Measurements from ENCODE around the gene SERTAD3. TPM values are rescaled to one million over a fixed set of nuclear protein-coding genes. Genes with fewer than 3 reads are reported as not detected.
"Not testable (repeated sequence)": the region's sequence is repeated elsewhere in the genome, so short reads cannot be mapped to it uniquely, and the experiment has no call there.

The SERTAD3 gene
- polyA plus RNA-seq (2013, experiment 1 of 2), result 32.6 TPM
- 30.0 TPM for polyA plus RNA-seq (2013, experiment 2 of 2)

DNA sequence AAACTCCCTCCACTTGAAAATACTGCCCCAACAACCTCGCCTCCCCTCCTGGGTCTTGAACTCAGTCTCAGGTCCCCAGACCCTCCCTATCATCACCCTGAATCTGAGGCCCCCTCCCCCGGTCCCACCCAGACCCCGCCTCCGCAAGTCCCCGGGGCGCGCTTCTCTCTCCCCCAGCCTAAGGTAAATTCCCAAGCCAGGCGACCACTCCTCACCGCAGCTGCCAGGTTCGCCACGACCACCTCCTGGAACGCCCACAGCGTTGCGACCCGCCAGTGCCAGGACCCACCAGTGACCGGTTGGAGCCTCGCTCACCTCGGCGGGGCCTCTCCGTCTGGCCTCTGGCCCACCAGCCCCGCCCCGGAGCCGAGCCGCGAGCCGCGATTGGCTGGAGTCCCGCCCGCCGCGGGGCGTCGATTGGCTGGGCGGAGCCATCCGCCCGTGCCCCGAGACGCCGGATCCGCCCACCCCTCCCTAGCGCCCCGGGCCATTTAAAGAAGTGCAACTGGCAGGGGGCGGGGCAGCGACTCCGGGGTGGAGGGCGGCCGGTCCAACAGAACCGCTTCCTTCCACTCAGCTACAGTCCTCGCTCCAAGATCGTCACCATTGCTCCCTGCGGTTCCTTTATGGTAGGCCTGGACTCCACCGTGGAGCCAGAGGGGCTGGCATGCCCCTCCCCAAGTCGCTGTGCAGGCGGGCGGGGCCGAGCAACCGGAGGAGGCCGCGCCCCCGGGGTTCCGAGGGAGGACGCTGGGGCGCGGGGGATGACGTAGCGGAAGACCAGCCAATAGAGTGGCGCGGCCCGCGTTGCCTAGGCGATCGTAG is at the start of gene SERTAD3:
SERTAD3 (minus strand) TSS at position 336 of the 825 bp plus-strand sequence. CDS start 2,255 bp downstream, outside the sequence.
- peak within 1 kb of the TSS; percentile 94 for H3K27ac ChIP-seq (ENCODE audit: low read depth, low read length, severe bottlenecking)
- peaks cover 16% of the 10 kb centered on the region for H3K4me1 ChIP-seq (ENCODE audit: control insufficient read depth, insufficient read depth, low read length, poor library complexity, severe bottlenecking)
- no peaks in the 10 kb centered on the region for H3K9me3 ChIP-seq (ENCODE audit: control insufficient read depth, low read length)
- peaks cover 29% of the 10 kb centered on the region for H3K36me3 ChIP-seq (ENCODE audit: control insufficient read depth, insufficient read depth, low read length)
- H3K4me3 ChIP-seq (ENCODE audit: extremely low read depth, insufficient read depth, low read length, poor library complexity, severe bottlenecking), result peak within 1 kb of the TSS; percentile 100
- WGBS, 2 experiments (ENCODE audit: insufficient coverage in 2 of 2), result 0% methylated on average over 45 to 68 of the region's 72 CpGs

DNA sequence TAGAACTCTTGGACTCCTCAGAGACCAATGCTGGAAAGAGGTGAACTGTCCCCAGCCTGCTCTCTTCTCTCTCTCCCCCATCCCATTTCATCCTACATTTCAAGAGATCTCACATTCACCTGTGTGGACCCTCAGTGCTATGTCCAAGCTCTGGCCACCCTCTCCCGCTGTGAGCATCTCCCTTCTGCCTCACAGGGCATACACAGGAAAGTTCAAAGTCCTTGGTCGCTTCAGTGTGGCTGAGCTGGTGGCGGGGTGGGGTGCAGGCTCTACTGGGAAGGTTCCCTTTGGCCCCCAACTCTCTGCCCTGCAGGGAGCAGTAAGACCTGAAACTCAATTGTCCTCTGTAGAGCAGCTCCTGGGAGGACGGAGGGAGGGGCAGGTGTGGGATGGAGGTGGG is 49.6 kb upstream of the SERTAD3 start:
- Histone ChIP-seq H3K4me3 (ENCODE audit: extremely low read depth, insufficient read depth, low read length, poor library complexity, severe bottlenecking) (no peak overlapping the region), H3K27ac (ENCODE audit: low read depth, low read length, severe bottlenecking) (no peak overlapping the region), H3K4me1 (ENCODE audit: control insufficient read depth, insufficient read depth, low read length, poor library complexity, severe bottlenecking) (no peaks in the 10 kb centered on the region), H3K36me3 (ENCODE audit: control insufficient read depth, insufficient read depth, low read length) (no peaks in the 10 kb centered on the region), H3K9me3 (ENCODE audit: control insufficient read depth, low read length) (no peaks in the 10 kb centered on the region)
- 47 to 93% methylated on average over 2 of the region's 4 CpGs for WGBS, 2 experiments (ENCODE audit: insufficient coverage in 2 of 2)

DNA sequence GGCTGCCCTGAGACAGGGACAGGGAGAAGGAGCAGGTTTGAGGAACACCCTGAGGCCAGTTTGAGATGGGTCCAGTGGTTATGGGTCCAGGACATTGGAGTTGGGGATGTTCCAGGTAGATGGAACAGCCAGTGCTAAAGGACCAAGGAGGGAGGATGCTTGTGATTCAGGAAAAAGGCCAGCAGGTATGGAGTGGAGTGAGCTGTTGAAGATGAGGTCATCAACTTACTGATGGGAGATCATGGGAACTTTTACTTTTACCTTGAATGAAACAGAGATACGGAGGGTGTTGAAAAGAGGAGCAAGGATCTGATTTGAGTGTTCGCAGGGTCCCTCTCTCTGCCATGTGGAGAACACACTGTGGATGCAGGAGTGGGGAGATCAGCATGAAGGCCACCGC is 48.1 kb upstream of the SERTAD3 start:
- no peaks in the 10 kb centered on the region for H3K9me3 ChIP-seq (ENCODE audit: control insufficient read depth, low read length)
- no peak overlapping the region for H3K4me3 ChIP-seq (ENCODE audit: extremely low read depth, insufficient read depth, low read length, poor library complexity, severe bottlenecking)
- no peaks in the 10 kb centered on the region for H3K36me3 ChIP-seq (ENCODE audit: control insufficient read depth, insufficient read depth, low read length)
- WGBS, 2 experiments (ENCODE audit: insufficient coverage in 2 of 2), result 88 to 94% methylated on average over 2 to 3 of the region's 3 CpGs
- no peaks in the 10 kb centered on the region for H3K4me1 ChIP-seq (ENCODE audit: control insufficient read depth, insufficient read depth, low read length, poor library complexity, severe bottlenecking)
- H3K27ac ChIP-seq (ENCODE audit: low read depth, low read length, severe bottlenecking), result no peak overlapping the region

DNA sequence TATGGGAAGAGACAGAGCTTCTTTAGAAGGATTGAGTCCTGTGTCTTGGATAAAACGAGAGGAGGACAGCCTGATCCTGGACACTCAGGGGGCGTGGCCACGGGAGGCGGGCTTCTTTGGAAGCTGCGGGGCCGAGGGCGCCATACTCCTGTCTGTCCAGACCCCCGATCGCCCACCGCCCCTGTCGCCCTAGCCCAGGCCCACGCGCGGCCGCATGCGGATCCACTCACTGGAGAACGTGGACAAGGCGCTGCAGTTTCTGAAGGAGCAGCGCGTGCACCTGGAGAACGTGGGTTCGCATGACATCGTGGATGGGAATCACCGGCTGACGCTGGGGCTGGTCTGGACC is 45.7 kb upstream of the SERTAD3 start:
- Histone ChIP-seq H3K36me3 (ENCODE audit: control insufficient read depth, insufficient read depth, low read length) (no peaks in the 10 kb centered on the region), H3K4me3 (ENCODE audit: extremely low read depth, insufficient read depth, low read length, poor library complexity, severe bottlenecking) (no peak overlapping the region), H3K9me3 (ENCODE audit: control insufficient read depth, low read length) (no peaks in the 10 kb centered on the region), H3K4me1 (ENCODE audit: control insufficient read depth, insufficient read depth, low read length, poor library complexity, severe bottlenecking) (no peaks in the 10 kb centered on the region), H3K27ac (ENCODE audit: low read depth, low read length, severe bottlenecking) (no peak overlapping the region)
- WGBS, 2 experiments (ENCODE audit: insufficient coverage in 2 of 2), result 87% methylated on average over 25 of the region's 25 CpGs

DNA sequence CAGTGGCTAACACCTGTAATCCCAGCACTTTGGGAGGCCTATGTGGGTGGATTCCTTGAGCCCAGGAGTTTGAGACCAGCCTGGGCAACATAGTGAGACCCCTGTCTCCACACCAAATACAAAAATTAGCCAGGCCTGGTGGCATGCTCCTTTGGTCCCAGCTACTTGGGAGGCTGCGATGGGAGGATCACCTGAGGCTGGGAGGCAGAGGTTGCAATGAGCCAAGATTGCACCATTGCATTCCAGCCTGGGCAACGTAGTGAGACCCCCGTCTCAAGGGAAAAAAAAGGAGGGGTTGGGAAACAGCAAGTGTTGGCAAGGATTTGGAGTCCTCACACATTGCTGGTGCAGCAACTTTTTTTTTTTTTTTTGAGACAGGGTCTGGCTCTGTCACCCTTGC is 41.9 kb upstream of the SERTAD3 start:
- Histone ChIP-seq H3K4me1 (ENCODE audit: control insufficient read depth, insufficient read depth, low read length, poor library complexity, severe bottlenecking) (no peaks in the 10 kb centered on the region), H3K27ac (ENCODE audit: low read depth, low read length, severe bottlenecking) (no peak overlapping the region), H3K4me3 (ENCODE audit: extremely low read depth, insufficient read depth, low read length, poor library complexity, severe bottlenecking) (no peak overlapping the region), H3K9me3 (ENCODE audit: control insufficient read depth, low read length) (no peaks in the 10 kb centered on the region), H3K36me3 (ENCODE audit: control insufficient read depth, insufficient read depth, low read length) (no peaks in the 10 kb centered on the region)
- 83 to 91% methylated on average over 3 of the region's 3 CpGs for WGBS, 2 experiments (ENCODE audit: insufficient coverage in 2 of 2)

GRCh38 chr19:40475878-40476644 is 31.9 kb upstream of the SERTAD3 start:
- H3K4me1 ChIP-seq (ENCODE audit: control insufficient read depth, insufficient read depth, low read length, poor library complexity, severe bottlenecking); H3K9me3 ChIP-seq (ENCODE audit: control insufficient read depth, low read length); H3K4me3 ChIP-seq (ENCODE audit: extremely low read depth, insufficient read depth, low read length, poor library complexity, severe bottlenecking); H3K36me3 ChIP-seq (ENCODE audit: control insufficient read depth, insufficient read depth, low read length); H3K27ac ChIP-seq (ENCODE audit: low read depth, low read length, severe bottlenecking): not testable (repeated sequence)
- 86 to 96% methylated on average over 6 to 13 of the region's 15 CpGs for WGBS, 2 experiments (ENCODE audit: insufficient coverage in 2 of 2)

GRCh38 chr19:40474737-40475136 is 30.6 kb upstream of the SERTAD3 start:
- H3K27ac ChIP-seq (ENCODE audit: low read depth, low read length, severe bottlenecking), result no peak overlapping the region
- no peaks in the 10 kb centered on the region for H3K9me3 ChIP-seq (ENCODE audit: control insufficient read depth, low read length)
- H3K36me3 ChIP-seq (ENCODE audit: control insufficient read depth, insufficient read depth, low read length), result no peaks in the 10 kb centered on the region
- H3K4me1 ChIP-seq (ENCODE audit: control insufficient read depth, insufficient read depth, low read length, poor library complexity, severe bottlenecking), result no peaks in the 10 kb centered on the region
- no peak overlapping the region for H3K4me3 ChIP-seq (ENCODE audit: extremely low read depth, insufficient read depth, low read length, poor library complexity, severe bottlenecking)
- WGBS, 2 experiments (ENCODE audit: insufficient coverage in 2 of 2), result 90% methylated on average over 2 of the region's 4 CpGs; no CpG with 5 or more reads in 1 of the 2 experiments

GRCh38 chr19:40472516-40472915 is 28.4 kb upstream of the SERTAD3 start:
- H3K9me3 ChIP-seq (ENCODE audit: control insufficient read depth, low read length), result no peaks in the 10 kb centered on the region
- no peak overlapping the region for H3K4me3 ChIP-seq (ENCODE audit: extremely low read depth, insufficient read depth, low read length, poor library complexity, severe bottlenecking)
- no peaks in the 10 kb centered on the region for H3K4me1 ChIP-seq (ENCODE audit: control insufficient read depth, insufficient read depth, low read length, poor library complexity, severe bottlenecking)
- H3K27ac ChIP-seq (ENCODE audit: low read depth, low read length, severe bottlenecking), result no peak overlapping the region
- 93 to 94% methylated on average over 12 of the region's 13 CpGs for WGBS, 2 experiments (ENCODE audit: insufficient coverage in 2 of 2)
- no peaks in the 10 kb centered on the region for H3K36me3 ChIP-seq (ENCODE audit: control insufficient read depth, insufficient read depth, low read length)

DNA sequence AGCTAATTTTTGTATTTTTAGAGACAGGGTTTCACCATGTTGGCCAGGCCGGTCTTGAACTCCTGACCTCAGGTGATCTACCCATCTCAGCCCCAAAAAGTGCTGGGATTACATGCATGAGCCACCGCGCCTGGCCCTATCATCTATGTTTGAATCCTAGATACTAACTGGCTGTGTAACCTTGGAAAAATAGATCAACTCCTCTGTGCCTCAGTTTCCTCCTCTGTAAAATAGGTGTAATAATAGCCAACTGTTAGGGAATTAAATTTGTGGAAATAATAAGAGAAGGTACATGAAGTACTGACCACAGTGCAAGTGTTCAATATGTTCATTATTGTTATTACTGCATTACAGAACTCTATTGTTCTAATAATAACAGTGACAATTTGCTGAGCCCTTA is 27.0 kb upstream of the SERTAD3 start:
- no peak overlapping the region for H3K4me3 ChIP-seq (ENCODE audit: extremely low read depth, insufficient read depth, low read length, poor library complexity, severe bottlenecking)
- H3K9me3 ChIP-seq (ENCODE audit: control insufficient read depth, low read length), result no peaks in the 10 kb centered on the region
- H3K4me1 ChIP-seq (ENCODE audit: control insufficient read depth, insufficient read depth, low read length, poor library complexity, severe bottlenecking), result no peaks in the 10 kb centered on the region
- H3K27ac ChIP-seq (ENCODE audit: low read depth, low read length, severe bottlenecking), result no peak overlapping the region
- no peaks in the 10 kb centered on the region for H3K36me3 ChIP-seq (ENCODE audit: control insufficient read depth, insufficient read depth, low read length)
- WGBS, 2 experiments (ENCODE audit: insufficient coverage in 2 of 2), result 83 to 100% methylated on average over 1 to 3 of the region's 3 CpGs

DNA sequence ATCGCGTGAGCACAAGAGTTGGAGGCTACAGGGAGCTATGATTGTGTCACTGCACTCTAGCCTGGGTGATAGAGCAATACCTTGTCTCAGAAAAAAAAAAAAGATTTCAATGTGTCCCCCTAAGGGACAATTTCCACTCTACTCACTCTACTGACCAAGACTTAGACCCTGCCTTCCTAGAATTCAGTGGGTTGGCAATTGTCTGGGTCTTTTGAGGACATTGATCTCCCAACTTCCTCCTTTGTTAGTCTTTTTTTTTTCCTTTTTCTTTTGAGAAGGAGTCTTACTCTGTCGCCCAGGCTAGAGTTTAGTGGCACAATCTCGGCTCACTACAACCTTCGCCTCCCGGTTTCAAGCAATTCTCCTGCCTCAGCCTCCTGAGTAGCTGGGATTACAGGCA is 24.9 kb upstream of the SERTAD3 start:
- Histone ChIP-seq H3K27ac (ENCODE audit: low read depth, low read length, severe bottlenecking) (no peak overlapping the region), H3K9me3 (ENCODE audit: control insufficient read depth, low read length) (no peaks in the 10 kb centered on the region), H3K4me1 (ENCODE audit: control insufficient read depth, insufficient read depth, low read length, poor library complexity, severe bottlenecking) (no peaks in the 10 kb centered on the region), H3K36me3 (ENCODE audit: control insufficient read depth, insufficient read depth, low read length) (no peaks in the 10 kb centered on the region), H3K4me3 (ENCODE audit: extremely low read depth, insufficient read depth, low read length, poor library complexity, severe bottlenecking) (no peak overlapping the region)
- 98 to 100% methylated on average over 2 to 6 of the region's 6 CpGs for WGBS, 2 experiments (ENCODE audit: insufficient coverage in 2 of 2)
